Nephron progenitor cell (in vitro differentiated cells): Measurements from ENCODE around the gene PRTN3.

Source experiments
- DNase-seq: peaks from one replicate; pipeline ENCODE4 v3.0.0; 2021
- H3K27ac Mint-ChIP-seq: 2 replicates; pipeline ENCODE4 v1.8.0; 2021; ENCODE audit warnings: mild to moderate bottlenecking, moderate library complexity, mixed read lengths
- H3K27me3 Mint-ChIP-seq: 2 replicates; pipeline ENCODE4 v1.8.0; 2021; ENCODE audit warnings: mild to moderate bottlenecking, low read depth, mixed read lengths; ENCODE audit not compliant: poor library complexity
- H3K36me3 Mint-ChIP-seq: 2 replicates; pipeline ENCODE4 v1.8.0; 2021; ENCODE audit warnings: low read depth, mixed read lengths
- H3K4me1 Mint-ChIP-seq: 2 replicates; pipeline ENCODE4 v1.8.0; 2021; ENCODE audit warnings: mixed read lengths
- H3K4me3 Mint-ChIP-seq: 2 replicates; pipeline ENCODE4 v1.8.0; 2021; ENCODE audit warnings: mild to moderate bottlenecking, moderate library complexity, mixed read lengths
- H3K9me3 Mint-ChIP-seq: 2 replicates; pipeline ENCODE4 v1.8.0; 2021; ENCODE audit warnings: mild to moderate bottlenecking, moderate library complexity, mixed read lengths
- CTCF ChIP-seq: fragments of 200-600 bp; sonication (generic); IDR thresholded peaks from 2 replicates; pipeline ENCODE4 v1.5.0; 2021; ENCODE audit warnings: antibody characterized with exemption

PRTN3 gene

GRCh38 chr19:810077-810855 is 30.5 kb upstream of the PRTN3 start:
- H3K36me3 Mint-ChIP-seq, result peaks cover 49% of the 10 kb centered on the region
- TF ChIP-seq CTCF, result no peak
- no peak for DNase-seq
- peaks cover 10% of the 10 kb centered on the region for H3K4me1 Mint-ChIP-seq
- H3K4me3 Mint-ChIP-seq, result no peak overlapping the region
- peak overlapping the region; percentile 84 for H3K27ac Mint-ChIP-seq
- no peaks in the 10 kb centered on the region for H3K9me3 Mint-ChIP-seq
- H3K27me3 Mint-ChIP-seq, result no peaks in the 10 kb centered on the region

GRCh38 chr19:810883-811489 is 29.8 kb upstream of the PRTN3 start:
- no peak for DNase-seq
- Mint-ChIP-seq H3K4me3 (no peak overlapping the region), H3K4me1 (peaks cover 10% of the 10 kb centered on the region), H3K27ac (peak overlapping the region; percentile 84), H3K27me3 (no peaks in the 10 kb centered on the region), H3K9me3 (no peaks in the 10 kb centered on the region), H3K36me3 (peaks cover 54% of the 10 kb centered on the region)
- TF ChIP-seq CTCF, result no peak

- Mint-ChIP-seq H3K27me3 (no peaks in the 10 kb centered on the region), H3K4me1 (peaks cover 14% of the 10 kb centered on the region), H3K36me3 (peaks cover 59% of the 10 kb centered on the region), H3K27ac (peak overlapping the region; percentile 59), H3K4me3 (no peak overlapping the region), H3K9me3 (no peaks in the 10 kb centered on the region)
- DNase-seq, result no peak
- TF ChIP-seq CTCF, result no peak
Measured at GRCh38 chr19:811506-812048, 29.2 kb upstream of the PRTN3 start.

- H3K36me3 Mint-ChIP-seq, result peaks cover 59% of the 10 kb centered on the region
- no peak for DNase-seq
- no peaks in the 10 kb centered on the region for H3K27me3 Mint-ChIP-seq
- peaks cover 13% of the 10 kb centered on the region for H3K4me1 Mint-ChIP-seq
- TF ChIP-seq CTCF, result no peak
- no peaks in the 10 kb centered on the region for H3K9me3 Mint-ChIP-seq
- H3K27ac Mint-ChIP-seq, result no peak overlapping the region
- no peak overlapping the region for H3K4me3 Mint-ChIP-seq
Measured at GRCh38 chr19:812049-812746, 28.6 kb upstream of the PRTN3 start.

GRCh38 chr19:812747-813218 is 28.0 kb upstream of the PRTN3 start:
- TF ChIP-seq CTCF, result no peak
- Mint-ChIP-seq H3K27ac (no peak overlapping the region), H3K27me3 (no peaks in the 10 kb centered on the region), H3K4me3 (no peak overlapping the region), H3K4me1 (peaks cover 7% of the 10 kb centered on the region), H3K9me3 (no peaks in the 10 kb centered on the region), H3K36me3 (peaks cover 59% of the 10 kb centered on the region)
- no peak for DNase-seq
